Measurements from ENCODE around the gene C11orf91.
"Not testable (repeated sequence)": the region's sequence is repeated elsewhere in the genome, so short reads cannot be mapped to it uniquely, and the experiment has no call there.

The C11orf91 gene

GRCh38 chr11:33700502-33701271 lies at the start of gene C11orf91:
TSS of gene C11orf91 (minus strand) at chr11:33700826. CDS start at chr11:33700740, 86 bp downstream.
- peak; percentile 96 for DNase-seq
- in situ Hi-C loops (cut with MboI; ENCODE audit: low pct_unique_long_range_greater_than_20kb, low sequenced_read_pairs): no loop called here

DNA sequence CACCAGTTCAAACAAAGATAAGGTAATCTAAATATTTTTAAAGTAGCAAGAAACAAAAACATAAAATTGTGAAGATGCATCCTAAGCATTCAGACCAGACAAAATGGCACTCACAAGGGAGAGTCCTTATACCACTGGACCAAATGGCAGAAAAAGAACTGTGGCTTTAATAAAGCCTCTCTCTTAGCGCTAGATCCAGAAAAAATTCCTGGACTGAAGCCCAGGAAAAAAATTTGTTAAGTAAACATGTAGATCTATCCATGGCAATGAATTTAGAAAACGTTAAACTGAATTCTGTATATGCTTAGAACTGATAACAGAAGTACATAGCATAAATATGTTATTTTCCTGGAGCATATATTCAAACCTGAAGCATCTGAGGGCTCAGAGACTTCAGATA lies 47.4 kb upstream of the C11orf91 start:
- no peak for DNase-seq

GRCh38 chr11:33743291-33743690 lies 42.7 kb upstream of the C11orf91 start:
- DNase-seq: no peak
- in situ Hi-C loops (cut with MboI; ENCODE audit: low pct_unique_long_range_greater_than_20kb, low sequenced_read_pairs): no loop called here

More for the DNA sequence above, 47.4 kb upstream of the C11orf91 start:
- in situ Hi-C loops (cut with MboI; ENCODE audit: low pct_unique_long_range_greater_than_20kb, low sequenced_read_pairs): no loop called here

GRCh38 chr11:33742249-33742851 lies 41.7 kb upstream of the C11orf91 start:
- peak; percentile 34 for DNase-seq
- in situ Hi-C loops (cut with MboI; ENCODE audit: low pct_unique_long_range_greater_than_20kb, low sequenced_read_pairs): no loop called here

DNA sequence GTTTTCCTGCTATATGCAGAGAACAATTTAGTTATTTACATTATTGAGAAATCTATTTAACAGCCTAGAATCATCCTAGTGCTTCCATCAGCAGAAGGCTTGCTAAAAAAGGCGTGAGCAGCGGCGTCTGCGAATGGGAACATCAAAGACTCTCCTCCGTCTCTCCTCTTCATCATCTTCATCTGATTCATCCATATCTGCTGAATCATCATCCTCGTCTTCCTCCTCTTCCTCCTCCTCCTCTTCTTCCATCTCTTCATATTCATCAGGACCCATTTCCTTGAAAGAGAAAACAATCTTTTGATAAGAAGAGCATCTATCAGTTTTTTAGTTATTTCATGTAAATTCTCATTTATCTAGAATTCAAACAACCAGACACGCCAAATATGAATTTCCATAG lies 41.2 kb upstream of the C11orf91 start:
- in situ Hi-C loops (cut with MboI; ENCODE audit: low pct_unique_long_range_greater_than_20kb, low sequenced_read_pairs): no loop called here

GRCh38 chr11:33737362-33737821 lies 36.8 kb upstream of the C11orf91 start:
- in situ Hi-C loops (cut with MboI; ENCODE audit: low pct_unique_long_range_greater_than_20kb, low sequenced_read_pairs): no loop called here

More for the DNA sequence above, 41.2 kb upstream of the C11orf91 start:
- DNase-seq: no peak

GRCh38 chr11:33736148-33736812 lies 35.7 kb upstream of the C11orf91 start, which contains the start of gene CD59:
TSS of gene CD59 (minus strand) at chr11:33736423. CDS start at chr11:33722445, 13,978 bp downstream.
- in situ Hi-C loops (cut with MboI; ENCODE audit: low pct_unique_long_range_greater_than_20kb, low sequenced_read_pairs): no loop called here
- DNase-seq: peak; percentile 86

More at GRCh38 chr11:33737362-33737821, 36.8 kb upstream of the C11orf91 start:
- no peak for DNase-seq

GRCh38 chr11:33735271-33736147 lies 34.9 kb upstream of the C11orf91 start:
- DNase-seq: peak; percentile 71

DNA sequence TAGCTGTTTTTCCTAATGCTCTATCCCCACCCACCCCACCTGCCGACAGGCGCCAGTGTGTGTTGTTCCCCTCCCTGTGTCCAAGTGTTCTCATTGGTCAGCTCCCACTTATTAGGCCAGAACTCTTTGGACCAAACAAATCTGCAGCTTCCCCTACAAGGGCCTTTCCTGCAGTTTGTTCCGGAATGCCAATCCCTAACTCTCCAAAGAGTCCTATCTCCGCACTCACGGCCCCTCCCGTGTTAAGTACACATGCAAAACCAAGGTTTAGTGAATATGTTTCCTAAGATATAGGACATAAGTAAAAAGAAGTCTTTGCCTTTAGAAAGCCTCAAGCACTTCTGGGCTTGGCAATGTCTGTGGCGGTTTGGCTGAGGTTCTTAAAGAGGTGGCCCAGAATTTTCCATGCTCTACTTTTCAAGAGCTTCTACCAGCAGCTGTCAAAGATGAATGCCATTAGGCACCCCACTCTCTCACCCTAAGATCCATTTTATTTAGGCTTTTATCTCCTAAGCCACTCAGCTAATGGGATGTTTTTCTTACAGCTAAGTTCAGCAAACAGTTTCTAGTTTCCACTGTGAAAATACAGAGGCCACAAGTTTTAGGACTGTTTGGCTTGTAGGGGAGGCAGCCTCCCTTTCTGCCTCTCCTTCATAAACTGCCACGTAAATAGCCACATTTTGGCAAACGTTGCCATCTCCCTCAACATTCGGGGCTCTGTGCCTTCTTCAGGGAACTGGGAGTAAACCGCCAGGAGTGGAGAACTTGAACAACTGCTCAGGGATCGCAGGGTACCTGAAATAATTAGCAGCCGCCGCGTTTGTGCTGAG lies 34.0 kb upstream of the C11orf91 start:
- DNase-seq: no peak
- in situ Hi-C loops (cut with MboI; ENCODE audit: low pct_unique_long_range_greater_than_20kb, low sequenced_read_pairs): no loop called here

More at GRCh38 chr11:33735271-33736147, 34.9 kb upstream of the C11orf91 start:
- in situ Hi-C loops (cut with MboI; ENCODE audit: low pct_unique_long_range_greater_than_20kb, low sequenced_read_pairs): no loop called here

- DNase-seq: no peak
- in situ Hi-C loops (cut with MboI; ENCODE audit: low pct_unique_long_range_greater_than_20kb, low sequenced_read_pairs): no loop called here
Observed at GRCh38 chr11:33733980-33734379, 33.4 kb upstream of the C11orf91 start.

- in situ Hi-C loops (cut with MboI; ENCODE audit: low pct_unique_long_range_greater_than_20kb, low sequenced_read_pairs): no loop called here
- DNase-seq: peak; percentile 84
Observed at GRCh38 chr11:33731723-33732531, 31.3 kb upstream of the C11orf91 start.

DNA sequence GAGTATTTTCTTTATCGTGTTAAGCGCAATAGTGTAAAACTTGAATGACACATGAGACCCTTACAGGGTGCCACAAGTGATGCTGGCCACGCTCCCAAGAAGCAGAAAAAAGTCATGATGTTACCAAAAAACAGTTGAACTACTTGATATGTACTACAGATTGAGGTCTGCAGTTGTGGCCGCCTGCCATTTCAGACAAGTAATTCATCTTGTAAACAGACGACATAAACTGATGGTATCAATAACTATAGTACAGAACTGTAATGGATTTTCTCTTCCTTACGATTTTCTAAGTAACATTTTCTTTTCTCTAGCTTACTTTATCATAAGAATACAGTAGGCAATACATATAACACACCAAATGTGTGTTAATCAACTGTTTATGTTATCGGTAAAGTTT lies 30.1 kb upstream of the C11orf91 start:
- in situ Hi-C loops (cut with MboI; ENCODE audit: low pct_unique_long_range_greater_than_20kb, low sequenced_read_pairs): no loop called here
- DNase-seq: no peak

DNA sequence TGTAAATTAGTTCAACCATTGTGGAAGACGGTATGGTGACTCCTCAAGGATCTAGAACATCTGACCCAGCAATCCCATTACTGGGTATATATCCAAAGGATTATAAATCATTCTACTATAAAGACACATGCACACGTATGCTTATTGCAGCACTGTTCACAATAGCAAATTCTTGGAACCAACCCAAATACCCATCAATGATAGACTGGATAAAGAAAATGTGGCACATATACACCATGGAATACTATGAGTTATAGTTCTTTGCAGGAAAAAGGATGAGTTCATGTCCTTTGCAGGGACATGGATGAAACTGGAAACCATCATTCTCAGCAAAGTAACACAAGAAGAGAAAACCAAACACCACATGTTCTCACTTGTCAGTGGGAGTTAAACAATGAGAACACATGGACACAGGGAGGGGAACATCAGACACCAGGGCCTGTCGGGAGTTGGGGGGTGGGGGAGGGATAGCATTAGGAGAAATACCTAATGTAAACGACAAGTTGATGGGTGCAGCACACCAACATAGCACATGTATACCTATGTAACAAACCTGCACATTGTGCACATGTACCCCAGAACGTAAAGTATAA lies 28.5 kb upstream of the C11orf91 start:
- in situ Hi-C loops (cut with MboI; ENCODE audit: low pct_unique_long_range_greater_than_20kb, low sequenced_read_pairs); DNase-seq: not testable (repeated sequence)

DNA sequence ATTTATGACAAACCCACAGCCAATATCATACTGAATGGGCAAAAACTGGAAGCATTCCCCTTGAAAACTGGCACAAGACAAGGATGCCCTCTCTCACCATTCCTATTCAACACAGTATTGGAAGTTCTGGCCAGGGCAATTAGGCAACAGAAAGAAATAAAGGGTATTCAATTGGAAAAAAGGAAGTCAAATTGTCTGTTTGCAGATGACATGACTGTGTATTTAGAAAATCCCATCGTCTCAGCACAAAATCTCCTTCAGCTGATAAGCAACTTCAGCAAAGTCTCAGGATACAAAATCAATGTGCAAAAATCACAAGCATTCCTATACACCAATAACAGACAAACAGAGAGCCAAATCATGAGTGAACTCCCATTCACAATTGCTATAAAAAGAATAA lies 26.9 kb upstream of the C11orf91 start:
- in situ Hi-C loops (cut with MboI; ENCODE audit: low pct_unique_long_range_greater_than_20kb, low sequenced_read_pairs): not testable (repeated sequence)

GRCh38 chr11:33725496-33725895 lies 24.9 kb upstream of the C11orf91 start:
- in situ Hi-C loops (cut with MboI; ENCODE audit: low pct_unique_long_range_greater_than_20kb, low sequenced_read_pairs): no loop called here
- DNase-seq: no peak

More for the DNA sequence above, 26.9 kb upstream of the C11orf91 start:
- not testable (repeated sequence) for DNase-seq

DNA sequence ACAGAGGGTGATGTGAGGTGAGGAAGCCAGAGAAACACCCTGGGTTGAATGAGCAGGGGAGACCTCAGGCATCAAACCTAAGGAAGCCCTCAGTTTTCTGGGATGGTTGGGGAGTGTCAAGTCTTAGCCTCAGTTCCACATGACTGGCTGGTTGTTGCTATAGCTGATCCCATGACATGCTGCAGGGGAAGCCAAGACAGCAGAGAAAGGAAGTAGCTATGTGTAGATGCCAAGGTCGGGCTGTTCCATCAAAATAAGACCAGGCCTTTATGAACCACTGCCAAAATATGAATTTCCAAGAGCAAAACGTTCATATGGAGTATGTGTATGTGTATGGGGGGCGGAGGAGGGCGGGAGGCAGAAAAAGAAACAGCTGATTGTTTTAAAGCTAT lies 24.0 kb upstream of the C11orf91 start:
- in situ Hi-C loops (cut with MboI; ENCODE audit: low pct_unique_long_range_greater_than_20kb, low sequenced_read_pairs): no loop called here

More for the DNA sequence above, 24.0 kb upstream of the C11orf91 start:
- DNase-seq: peak; percentile 49
